HCT116 (cell line): ENCODE measurements around the gene GPS1. TPM values are rescaled to one million over a fixed set of nuclear protein-coding genes. Genes with fewer than 3 reads are reported as not detected.

Source experiments
- ATAC-seq: fragments of 200-7000 bp; cut with Tn5 transposase; 2 replicates; pipeline ENCODE4 v1.9.1; 2020; ENCODE audit warnings: mild to moderate bottlenecking, moderate library complexity
- BruUV-seq: library from RNA; stranded (reverse); fragments of 400-500 nt; replicated peaks from 2 replicates; lab custom pipeline; 2021; lab: Mats Ljungman, UMichigan
- CTCF ChIA-PET: fragments of 300-600 bp; sonication (Branson Sonifier 250); formaldehyde crosslinking; loops from one replicate; lab custom pipeline; 2021; ENCODE audit warnings: antibody characterized with exemption; lab: Charles Lee
- POLR2A ChIA-PET: fragments of 300-600, 350-600 bp; sonication (Branson Sonifier 250); formaldehyde crosslinking; loops from one replicate; lab custom pipeline; 2021; ENCODE audit warnings: antibody characterized with exemption; lab: Charles Lee
- RAD21 ChIA-PET, 2 experiments: fragments of 300-600 bp; sonication (Branson Sonifier 250); formaldehyde crosslinking; loops; one replicate each; lab custom pipeline; 2023; ENCODE audit warnings: low total read pairs in 2 of 2; ENCODE audit not compliant: uncharacterized antibody in 2 of 2, unreplicated experiment in 2 of 2, low non-redundant PET in 1 of 2; lab: Charles Lee
- DNase-seq: peaks from one replicate; pipeline ENCODE4 v3.0.0-alpha.2; 2010; ENCODE audit warnings: low read depth, low spot score
- H2AFZ ChIP-seq: fragments of 200-600 bp; shearing (Covaris generic), sonication (generic); 2 replicates; pipeline ENCODE4 v1.6.1; 2017; ENCODE audit warnings: low read depth, mixed run types, mixed read lengths, antibody characterized with exemption, low read length; ENCODE audit not compliant: poor library complexity, severe bottlenecking
- H3K27ac ChIP-seq: 2 replicates; pipeline ENCODE4 v1.5.1; 2012; ENCODE audit warnings: low read depth, low read length
- H3K27me3 ChIP-seq: fragments of 200-600 bp; sonication (generic); 2 replicates; pipeline ENCODE4 v1.6.1; 2016; ENCODE audit warnings: mixed run types, low read length, mixed read lengths; ENCODE audit not compliant: insufficient read depth
- H3K36me3 ChIP-seq, 2 experiments: fragments of 200-500 bp in 1 of 2; fragments of 200-600 bp in 1 of 2; sonication (Bioruptor generic) in 1 of 2; sonication (generic) in 1 of 2; 2 replicates each; pipeline versions ENCODE4 v1.5.1 to v1.6.1; 2014 to 2016; ENCODE audit warnings: low read length in 2 of 2, inconsistent platforms in 1 of 2, mixed read lengths in 1 of 2, mixed run types in 1 of 2; ENCODE audit not compliant: insufficient read depth in 2 of 2, control insufficient read depth in 1 of 2
- H3K4me1 ChIP-seq, 2 experiments: fragments of 200-600 bp in 1 of 2; sonication (generic) in 1 of 2; 2 replicates each; pipeline versions ENCODE4 v1.5.1 to v1.6.1; 2012 to 2017; ENCODE audit warnings: low read length in 2 of 2, inconsistent platforms in 1 of 2, mild to moderate bottlenecking in 1 of 2, mixed read lengths in 1 of 2, mixed run types in 1 of 2, moderate library complexity in 1 of 2; ENCODE audit not compliant: insufficient read depth in 2 of 2, control insufficient read depth in 1 of 2
- H3K4me2 ChIP-seq: fragments of 200-600 bp; sonication (generic); 2 replicates; pipeline ENCODE4 v1.6.1; 2017; ENCODE audit warnings: mixed run types, low read length, mixed read lengths
- H3K4me3 ChIP-seq, 2 experiments: fragments of 200-600 bp in 1 of 2; sonication (generic) in 1 of 2; replicated peaks in 1 of 2; 2 replicates each; pipeline ENCODE4 v1.5.1; 2011 to 2016; ENCODE audit warnings: low read length in 2 of 2, control low read depth in 1 of 2, low read depth in 1 of 2, mild to moderate bottlenecking in 1 of 2, mixed read lengths in 1 of 2, mixed run types in 1 of 2
- H3K79me2 ChIP-seq: fragments of 200-600 bp; sonication (generic); 2 replicates; pipeline ENCODE4 v1.6.1; 2017; ENCODE audit warnings: mild to moderate bottlenecking, mixed run types, low read length, moderate library complexity, mixed read lengths; ENCODE audit not compliant: insufficient read depth
- H3K9ac ChIP-seq: fragments of 200-600 bp; sonication (generic); 2 replicates; pipeline ENCODE4 v1.6.1; 2016; ENCODE audit warnings: low read length, mixed read lengths
- H3K9me2 ChIP-seq: fragments of 200-600 bp; sonication (generic), shearing (Covaris generic); 2 replicates; pipeline ENCODE4 v1.6.1; 2017; ENCODE audit warnings: mixed run types, mild to moderate bottlenecking, moderate library complexity; ENCODE audit not compliant: insufficient read depth
- H3K9me3 ChIP-seq, 2 experiments: fragments of 200-500 bp in 1 of 2; fragments of 200-600 bp in 1 of 2; sonication (Bioruptor generic) in 1 of 2; sonication (generic) in 1 of 2; 2 replicates each; pipeline ENCODE4 v1.6.1; 2014 to 2017; ENCODE audit warnings: low read length in 2 of 2, mixed read lengths in 2 of 2, inconsistent platforms in 1 of 2, low read depth in 1 of 2, mild to moderate bottlenecking in 1 of 2, mixed run types in 1 of 2, moderate library complexity in 1 of 2; ENCODE audit not compliant: control insufficient read depth in 1 of 2, insufficient read depth in 1 of 2
- H4K20me1 ChIP-seq: fragments of 200-600 bp; sonication (generic), shearing (Covaris generic); 2 replicates; pipeline ENCODE4 v1.6.1; 2017; ENCODE audit warnings: mixed run types, mild to moderate bottlenecking, moderate library complexity; ENCODE audit not compliant: insufficient read depth
- CBX3 ChIP-seq: IDR thresholded peaks from 2 replicates; pipeline ENCODE4 v1.6.1; 2012; ENCODE audit warnings: low read depth
- CEBPB ChIP-seq: IDR thresholded peaks from 2 replicates; pipeline ENCODE4 v1.6.1; 2012; ENCODE audit warnings: low read depth
- EGR1 ChIP-seq: IDR thresholded peaks from 2 replicates; pipeline ENCODE4 v1.6.1; 2012; ENCODE audit warnings: low read depth
- ELF1 ChIP-seq: IDR thresholded peaks from 2 replicates; pipeline ENCODE4 v1.6.1; 2012; ENCODE audit warnings: low read depth, borderline replicate concordance
- EZH2 ChIP-seq: fragments of 200-600 bp; sonication (generic); IDR thresholded peaks from 2 replicates; pipeline ENCODE4 v1.6.1; 2017; ENCODE audit warnings: antibody characterized with exemption, mixed run types
- EZH2phosphoT487 ChIP-seq: fragments of 200-600 bp; IDR thresholded peaks from 2 replicates; pipeline ENCODE4 v1.6.1; 2018; ENCODE audit warnings: antibody characterized with exemption, borderline replicate concordance
- JUND ChIP-seq: IDR thresholded peaks from 2 replicates; pipeline ENCODE4 v1.6.1; 2012
- POLR2A ChIP-seq: IDR thresholded peaks from 2 replicates; pipeline ENCODE4 v1.7.0; 2011; ENCODE audit warnings: borderline replicate concordance; ENCODE audit not compliant: insufficient read depth, insufficient read length; ENCODE audit errors: extremely low read depth
- RAD21 ChIP-seq: IDR thresholded peaks from 2 replicates; pipeline ENCODE4 v1.6.1; 2012; ENCODE audit warnings: low read depth, mild to moderate bottlenecking
- SIN3A ChIP-seq: IDR thresholded peaks from 2 replicates; pipeline ENCODE4 v1.6.1; 2012; ENCODE audit warnings: low read depth
- SP1 ChIP-seq: IDR thresholded peaks from 2 replicates; pipeline ENCODE4 v1.6.1; 2012; ENCODE audit warnings: low read depth
- TCF7L2 ChIP-seq: IDR thresholded peaks from 2 replicates; pipeline ENCODE4 v1.7.0; 2011; ENCODE audit warnings: borderline replicate concordance, inconsistent platforms; ENCODE audit not compliant: insufficient read depth, insufficient read length; ENCODE audit errors: extremely low read depth
- YY1 ChIP-seq: IDR thresholded peaks from 2 replicates; pipeline ENCODE4 v1.6.1; 2011; ENCODE audit warnings: low read length, low read depth, moderate library complexity, mild to moderate bottlenecking; ENCODE audit not compliant: insufficient replicate concordance; ENCODE audit errors: extremely low read depth
- ZNF274 ChIP-seq: fragments of 200-500 bp; sonication (Bioruptor generic); IDR thresholded peaks from 2 replicates; pipeline ENCODE4 v1.6.1; 2014; ENCODE audit warnings: mild to moderate bottlenecking, low read depth, low read length, inconsistent platforms
- intact Hi-C: fragments of 100-400 bp; cut with micrococcal nuclease; formaldehyde crosslinking; loops from 2 replicates; pipeline ENCODE4 v1.10.0; 2022
- total RNA-seq: library from RNA; stranded (reverse); gene quantifications from one replicate; pipeline ENCODE4 v1.2.1, GENCODE V29; 2021; ENCODE audit not compliant: unreplicated experiment
- TF ChIP-seq, protein P1 (sequence below), 3 experiments: fragments of 200-600 bp in 1 of 3; sonication (generic) in 1 of 3; IDR thresholded peaks in 2 of 3; conservative IDR thresholded peaks in 1 of 3; 2 replicates each; pipeline ENCODE4 v1.5.1; 2012 to 2017; ENCODE audit warnings: low read depth in 2 of 3, low read length in 2 of 3, antibody characterized with exemption in 1 of 3, borderline replicate concordance in 1 of 3, control low read depth in 1 of 3, mild to moderate bottlenecking in 1 of 3, mixed read lengths in 1 of 3, mixed run types in 1 of 3, moderate library complexity in 1 of 3; ENCODE audit not compliant: insufficient read depth in 1 of 3
- TF ChIP-seq, protein P2 (sequence below): IDR thresholded peaks from 2 replicates; pipeline ENCODE4 v1.6.1; 2012; ENCODE audit warnings: low read depth
- TF ChIP-seq, protein P3 (sequence below): IDR thresholded peaks from 2 replicates; pipeline ENCODE4 v1.6.1; 2012

Gene GPS1
- total RNA-seq, 1 experiment from 2014 or later = 205 TPM

DNA sequence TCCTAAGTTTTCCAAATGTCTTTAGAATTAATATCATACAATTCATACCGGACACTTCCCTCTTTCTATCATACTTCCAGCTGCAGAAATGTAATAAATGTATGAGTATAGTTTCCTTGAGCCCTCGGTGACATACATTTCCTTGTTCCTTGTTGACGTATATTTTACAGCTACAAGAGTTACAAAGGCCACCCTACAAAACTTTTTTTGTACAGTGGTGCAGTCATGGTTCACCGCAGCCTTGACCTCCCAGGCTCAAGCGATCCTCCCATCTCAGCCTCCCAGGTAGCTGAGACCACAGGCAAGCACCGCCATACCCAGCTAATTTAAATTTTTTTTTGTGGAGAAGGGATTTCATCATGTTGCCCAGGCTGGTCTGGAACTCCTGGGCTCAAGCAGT is 21.1 kb downstream of the GPS1 start:
- no TSS peak for BruUV-seq
- peaks cover 2% of the 10 kb centered on the region; the same call in 1 of the 2 replicates for H4K20me1 ChIP-seq
- H3K9me2 ChIP-seq = no peaks in the 10 kb centered on the region
- TF ChIP-seq, protein P1, sequence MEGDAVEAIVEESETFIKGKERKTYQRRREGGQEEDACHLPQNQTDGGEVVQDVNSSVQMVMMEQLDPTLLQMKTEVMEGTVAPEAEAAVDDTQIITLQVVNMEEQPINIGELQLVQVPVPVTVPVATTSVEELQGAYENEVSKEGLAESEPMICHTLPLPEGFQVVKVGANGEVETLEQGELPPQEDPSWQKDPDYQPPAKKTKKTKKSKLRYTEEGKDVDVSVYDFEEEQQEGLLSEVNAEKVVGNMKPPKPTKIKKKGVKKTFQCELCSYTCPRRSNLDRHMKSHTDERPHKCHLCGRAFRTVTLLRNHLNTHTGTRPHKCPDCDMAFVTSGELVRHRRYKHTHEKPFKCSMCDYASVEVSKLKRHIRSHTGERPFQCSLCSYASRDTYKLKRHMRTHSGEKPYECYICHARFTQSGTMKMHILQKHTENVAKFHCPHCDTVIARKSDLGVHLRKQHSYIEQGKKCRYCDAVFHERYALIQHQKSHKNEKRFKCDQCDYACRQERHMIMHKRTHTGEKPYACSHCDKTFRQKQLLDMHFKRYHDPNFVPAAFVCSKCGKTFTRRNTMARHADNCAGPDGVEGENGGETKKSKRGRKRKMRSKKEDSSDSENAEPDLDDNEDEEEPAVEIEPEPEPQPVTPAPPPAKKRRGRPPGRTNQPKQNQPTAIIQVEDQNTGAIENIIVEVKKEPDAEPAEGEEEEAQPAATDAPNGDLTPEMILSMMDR (IDR thresholded peaks at IDR 0.05 in 2 of 3, conservative IDR thresholded peaks at IDR 0.05 in 1 of 3; ENCODE audit: borderline replicate concordance in 1 of 3, insufficient read depth in 1 of 3, low read depth in 2 of 3, low read length in 2 of 3) = no peak
- TF ChIP-seq ZNF274 (no peak), EGR1 (no peak), TCF7L2 (no peak), SIN3A (no peak), SP1 (no peak), RAD21 (no peak), EZH2phosphoT487 (no peak), YY1 (no peak), EZH2 (no peak), CEBPB (no peak), ELF1 (no peak), CBX3 (no peak), JUND (no peak), POLR2A (no peak)
- TF ChIP-seq, protein P2, sequence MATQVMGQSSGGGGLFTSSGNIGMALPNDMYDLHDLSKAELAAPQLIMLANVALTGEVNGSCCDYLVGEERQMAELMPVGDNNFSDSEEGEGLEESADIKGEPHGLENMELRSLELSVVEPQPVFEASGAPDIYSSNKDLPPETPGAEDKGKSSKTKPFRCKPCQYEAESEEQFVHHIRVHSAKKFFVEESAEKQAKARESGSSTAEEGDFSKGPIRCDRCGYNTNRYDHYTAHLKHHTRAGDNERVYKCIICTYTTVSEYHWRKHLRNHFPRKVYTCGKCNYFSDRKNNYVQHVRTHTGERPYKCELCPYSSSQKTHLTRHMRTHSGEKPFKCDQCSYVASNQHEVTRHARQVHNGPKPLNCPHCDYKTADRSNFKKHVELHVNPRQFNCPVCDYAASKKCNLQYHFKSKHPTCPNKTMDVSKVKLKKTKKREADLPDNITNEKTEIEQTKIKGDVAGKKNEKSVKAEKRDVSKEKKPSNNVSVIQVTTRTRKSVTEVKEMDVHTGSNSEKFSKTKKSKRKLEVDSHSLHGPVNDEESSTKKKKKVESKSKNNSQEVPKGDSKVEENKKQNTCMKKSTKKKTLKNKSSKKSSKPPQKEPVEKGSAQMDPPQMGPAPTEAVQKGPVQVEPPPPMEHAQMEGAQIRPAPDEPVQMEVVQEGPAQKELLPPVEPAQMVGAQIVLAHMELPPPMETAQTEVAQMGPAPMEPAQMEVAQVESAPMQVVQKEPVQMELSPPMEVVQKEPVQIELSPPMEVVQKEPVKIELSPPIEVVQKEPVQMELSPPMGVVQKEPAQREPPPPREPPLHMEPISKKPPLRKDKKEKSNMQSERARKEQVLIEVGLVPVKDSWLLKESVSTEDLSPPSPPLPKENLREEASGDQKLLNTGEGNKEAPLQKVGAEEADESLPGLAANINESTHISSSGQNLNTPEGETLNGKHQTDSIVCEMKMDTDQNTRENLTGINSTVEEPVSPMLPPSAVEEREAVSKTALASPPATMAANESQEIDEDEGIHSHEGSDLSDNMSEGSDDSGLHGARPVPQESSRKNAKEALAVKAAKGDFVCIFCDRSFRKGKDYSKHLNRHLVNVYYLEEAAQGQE = no peak
- TF ChIP-seq, protein P3, sequence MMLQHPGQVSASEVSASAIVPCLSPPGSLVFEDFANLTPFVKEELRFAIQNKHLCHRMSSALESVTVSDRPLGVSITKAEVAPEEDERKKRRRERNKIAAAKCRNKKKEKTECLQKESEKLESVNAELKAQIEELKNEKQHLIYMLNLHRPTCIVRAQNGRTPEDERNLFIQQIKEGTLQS = no peak
- intact Hi-C loops = no loop called here
- ATAC-seq = no peak
- ChIA-PET RAD21 (no interaction called here), CTCF (no interaction called here), POLR2A (interaction anchor here (0.6 kb wide), 1 partner anchor 50 kb away, joined by 3 read pairs; the partner anchor contains the start of genes CENPX and LRRC45)
- H3K4me1 ChIP-seq = no peaks in the 10 kb centered on the region
- no peak overlapping the region for H2AFZ ChIP-seq
- H3K4me2 ChIP-seq = no peak overlapping the region
- no peak overlapping the region for H3K9ac ChIP-seq
- H3K27me3 ChIP-seq = no peaks in the 10 kb centered on the region
- no peak for DNase-seq
- H3K36me3 ChIP-seq = no peaks in the 10 kb centered on the region
- H3K79me2 ChIP-seq = no peaks in the 10 kb centered on the region
- H3K9me3 ChIP-seq = no peaks in the 10 kb centered on the region
- no peak overlapping the region for H3K4me3 ChIP-seq
- H3K27ac ChIP-seq = no peak overlapping the region
